Karpas-422 (cell line): ENCODE results near the gene TOM1L1. TPM values are rescaled to one million over a fixed set of nuclear protein-coding genes. Genes with fewer than 3 reads are reported as not detected.

Source experiments
- DNase-seq: peaks from one replicate; pipeline ENCODE4 v3.0.0-alpha.2; 2015
- H2AFZ ChIP-seq: fragments of 200-600 bp; sonication (generic); 2 replicates; pipeline ENCODE4 v1.6.1; 2014; ENCODE audit warnings: antibody characterized with exemption, low read length, mixed read lengths
- H3K27ac ChIP-seq: fragments of 200-600 bp; sonication (generic); 2 replicates; pipeline ENCODE4 v1.5.1; 2014; ENCODE audit warnings: mild to moderate bottlenecking, low read length, moderate library complexity
- H3K27me3 ChIP-seq: fragments of 200-600 bp; sonication (generic); 2 replicates; pipeline ENCODE4 v1.6.1; 2014; ENCODE audit warnings: low read length, mixed read lengths
- H3K36me3 ChIP-seq: fragments of 200-600 bp; sonication (generic); 2 replicates; pipeline ENCODE4 v1.6.1; 2014; ENCODE audit warnings: low read length, mixed read lengths; ENCODE audit not compliant: insufficient read depth
- H3K4me1 ChIP-seq: fragments of 200-600 bp; sonication (generic); 2 replicates; pipeline ENCODE4 v1.6.1; 2014; ENCODE audit warnings: mild to moderate bottlenecking, low read length, mixed read lengths
- H3K4me2 ChIP-seq: fragments of 200-600 bp; sonication (generic); 2 replicates; pipeline ENCODE4 v1.6.1; 2014; ENCODE audit warnings: low read length, low read depth, mild to moderate bottlenecking; ENCODE audit not compliant: poor library complexity, severe bottlenecking
- H3K4me3 ChIP-seq: fragments of 200-600 bp; sonication (generic); 2 replicates; pipeline ENCODE4 v1.5.1; 2014; ENCODE audit warnings: mild to moderate bottlenecking, antibody characterized with exemption, low read length, mixed read lengths
- H3K79me2 ChIP-seq: fragments of 200-600 bp; sonication (generic); 2 replicates; pipeline ENCODE4 v1.6.1; 2014; ENCODE audit warnings: mild to moderate bottlenecking, low read length, mixed read lengths
- H3K9ac ChIP-seq: fragments of 200-600 bp; sonication (generic); 2 replicates; pipeline ENCODE4 v1.6.0; 2014; ENCODE audit warnings: low read length
- H3K9me2 ChIP-seq: fragments of 200-600 bp; sonication (generic), shearing (Covaris generic); replicated peaks from 2 replicates; pipeline ENCODE4 v1.6.0; 2014; ENCODE audit warnings: mild to moderate bottlenecking, low read length, moderate library complexity; ENCODE audit not compliant: insufficient read depth
- H3K9me3 ChIP-seq: fragments of 300-700, 200-600 bp; sonication (generic); 2 replicates; pipeline ENCODE4 v1.6.1; 2014; ENCODE audit warnings: low read length, mixed read lengths
- H4K20me1 ChIP-seq: fragments of 200-600 bp; sonication (generic); 2 replicates; pipeline ENCODE4 v1.6.1; 2014; ENCODE audit warnings: mild to moderate bottlenecking, antibody characterized with exemption, low read length, low read depth; ENCODE audit not compliant: insufficient read depth
- total RNA-seq: library from RNA; depleted of rRNA; stranded (reverse); fragments of >200 nt; shearing (Covaris generic); gene quantifications from 2 replicates; pipeline ENCODE4 v1.2.3, GENCODE V29; 2014; ENCODE audit warnings: low replicate concordance; rRNA removed

TOM1L1 gene
- total RNA-seq: not detected in 2 replicates

DNA sequence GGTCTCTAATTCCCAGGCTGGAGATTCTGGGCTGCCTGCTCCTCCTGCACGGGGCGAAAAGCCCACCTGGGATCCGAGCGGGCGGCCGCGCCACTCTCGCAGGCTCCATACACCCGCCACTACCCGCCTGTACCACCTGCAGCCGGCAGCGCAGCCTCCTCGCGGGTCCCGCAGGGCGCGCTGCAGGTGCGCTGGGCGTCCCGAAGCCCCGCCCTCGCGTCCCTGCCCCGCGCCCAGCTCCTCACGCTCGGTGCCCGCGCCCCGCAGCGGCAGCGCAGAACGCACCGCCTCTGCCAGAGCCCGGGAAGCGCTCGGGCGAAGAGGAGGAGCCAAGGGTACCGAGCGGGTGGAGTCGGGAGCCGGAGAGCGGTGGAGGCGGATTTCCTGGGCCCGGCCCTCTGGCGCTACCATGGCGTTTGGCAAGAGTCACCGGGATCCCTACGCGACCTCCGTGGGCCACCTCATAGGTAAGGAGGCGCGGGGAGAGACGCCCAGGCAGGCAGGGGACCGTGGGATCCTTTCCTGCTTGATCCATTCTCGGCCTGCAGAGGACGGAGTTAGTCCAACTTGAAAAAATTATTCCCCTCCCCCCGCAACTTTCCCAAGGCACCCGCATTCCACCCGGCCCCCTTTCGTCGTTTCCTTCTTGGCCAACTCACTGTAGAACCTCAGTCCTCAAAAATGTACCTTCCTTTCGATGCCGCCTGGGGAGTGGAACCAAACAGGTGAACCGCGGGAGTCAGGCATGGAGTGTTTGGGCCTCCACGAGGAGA, at the start of gene TOM1L1:
Gene TOM1L1 (plus strand): TSS at position 396 of the 773 bp plus-strand sequence. CDS start 14 bp downstream, at position 410.
- no peak within 1 kb of the TSS for H3K4me3 ChIP-seq
- H3K4me2 ChIP-seq: no peak within 1 kb of the TSS
- H3K36me3 ChIP-seq: no peaks in the 10 kb centered on the region
- H3K27ac ChIP-seq: no peak within 1 kb of the TSS
- H3K9me2 ChIP-seq: no peaks in the 10 kb centered on the region
- no peaks in the 10 kb centered on the region for H3K4me1 ChIP-seq
- H3K27me3 ChIP-seq: no peaks in the 10 kb centered on the region
- H3K9ac ChIP-seq: no peak within 1 kb of the TSS
- no peak within 1 kb of the TSS for H2AFZ ChIP-seq
- no peak for DNase-seq
- H4K20me1 ChIP-seq: no peaks in the 10 kb centered on the region
- no peaks in the 10 kb centered on the region for H3K79me2 ChIP-seq
- no peaks in the 10 kb centered on the region for H3K9me3 ChIP-seq

DNA sequence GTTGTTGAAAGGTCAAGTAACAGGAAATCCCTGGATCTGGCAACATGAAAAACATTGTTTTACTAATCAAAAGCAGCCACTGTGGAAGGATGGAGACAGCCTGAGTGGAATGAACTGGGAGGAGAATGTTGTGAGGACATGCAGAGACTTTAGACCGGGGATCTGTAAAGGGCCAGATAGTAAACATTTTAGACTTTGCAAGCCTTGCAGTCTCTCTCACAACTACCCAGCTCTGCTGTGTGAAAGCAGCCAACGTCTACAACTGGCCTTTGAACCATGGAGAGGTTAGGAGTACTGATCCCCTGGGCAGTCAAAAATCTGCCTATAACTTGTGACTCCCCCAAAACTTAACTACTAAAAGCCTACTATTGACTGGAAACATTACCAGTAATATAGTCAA, 41.5 kb upstream of the TOM1L1 start:
- Histone ChIP-seq H3K4me2 (no peak overlapping the region), H3K4me1 (no peaks in the 10 kb centered on the region), H3K27ac (no peak overlapping the region), H4K20me1 (no peaks in the 10 kb centered on the region), H2AFZ (no peak overlapping the region), H3K9ac (no peak overlapping the region), H3K9me3 (no peaks in the 10 kb centered on the region), H3K79me2 (no peaks in the 10 kb centered on the region), H3K4me3 (no peak overlapping the region), H3K36me3 (no peaks in the 10 kb centered on the region), H3K27me3 (no peaks in the 10 kb centered on the region), H3K9me2 (no peaks in the 10 kb centered on the region)
- DNase-seq: no peak

GRCh38 chr17:54860617-54861470, 39.8 kb upstream of the TOM1L1 start:
- H3K4me3 ChIP-seq: no peak overlapping the region
- no peak overlapping the region for H3K4me2 ChIP-seq
- no peak overlapping the region for H3K27ac ChIP-seq
- H4K20me1 ChIP-seq: no peaks in the 10 kb centered on the region
- no peak for DNase-seq
- H2AFZ ChIP-seq: no peak overlapping the region
- H3K27me3 ChIP-seq: no peaks in the 10 kb centered on the region
- H3K9me2 ChIP-seq: no peaks in the 10 kb centered on the region
- no peaks in the 10 kb centered on the region for H3K36me3 ChIP-seq
- no peak overlapping the region for H3K9ac ChIP-seq
- no peaks in the 10 kb centered on the region for H3K79me2 ChIP-seq
- H3K9me3 ChIP-seq: no peaks in the 10 kb centered on the region
- H3K4me1 ChIP-seq: no peaks in the 10 kb centered on the region

GRCh38 chr17:54861471-54861983, 39.1 kb upstream of the TOM1L1 start:
- H3K4me2 ChIP-seq: no peak overlapping the region

GRCh38 chr17:54863176-54863575, 37.5 kb upstream of the TOM1L1 start:
- Histone ChIP-seq H3K27me3 (no peaks in the 10 kb centered on the region), H3K9me2 (no peaks in the 10 kb centered on the region), H3K9ac (no peak overlapping the region), H3K4me1 (no peaks in the 10 kb centered on the region), H3K36me3 (no peaks in the 10 kb centered on the region), H3K27ac (no peak overlapping the region), H4K20me1 (no peaks in the 10 kb centered on the region), H3K9me3 (no peaks in the 10 kb centered on the region), H3K4me3 (no peak overlapping the region), H3K79me2 (no peaks in the 10 kb centered on the region), H2AFZ (no peak overlapping the region), H3K4me2 (no peak overlapping the region)
- no peak for DNase-seq

More at GRCh38 chr17:54861471-54861983, 39.1 kb upstream of the TOM1L1 start:
- H3K9me2 ChIP-seq: no peaks in the 10 kb centered on the region
- DNase-seq: no peak
- no peak overlapping the region for H3K27ac ChIP-seq
- no peaks in the 10 kb centered on the region for H3K4me1 ChIP-seq
- no peaks in the 10 kb centered on the region for H3K9me3 ChIP-seq
- no peaks in the 10 kb centered on the region for H3K27me3 ChIP-seq
- no peaks in the 10 kb centered on the region for H3K36me3 ChIP-seq
- H4K20me1 ChIP-seq: no peaks in the 10 kb centered on the region
- no peaks in the 10 kb centered on the region for H3K79me2 ChIP-seq
- H3K9ac ChIP-seq: no peak overlapping the region
- no peak overlapping the region for H3K4me3 ChIP-seq
- no peak overlapping the region for H2AFZ ChIP-seq

- no peak overlapping the region for H3K9ac ChIP-seq
- H3K79me2 ChIP-seq: no peaks in the 10 kb centered on the region
- no peaks in the 10 kb centered on the region for H3K36me3 ChIP-seq
- no peaks in the 10 kb centered on the region for H3K9me3 ChIP-seq
- no peaks in the 10 kb centered on the region for H3K27me3 ChIP-seq
- no peaks in the 10 kb centered on the region for H3K9me2 ChIP-seq
- H4K20me1 ChIP-seq: no peaks in the 10 kb centered on the region
- no peak overlapping the region for H2AFZ ChIP-seq
- no peak overlapping the region for H3K27ac ChIP-seq
- no peaks in the 10 kb centered on the region for H3K4me1 ChIP-seq
- H3K4me2 ChIP-seq: no peak overlapping the region
- DNase-seq: no peak
- H3K4me3 ChIP-seq: no peak overlapping the region
Observed at GRCh38 chr17:54864070-54864469, 36.6 kb upstream of the TOM1L1 start.

DNA sequence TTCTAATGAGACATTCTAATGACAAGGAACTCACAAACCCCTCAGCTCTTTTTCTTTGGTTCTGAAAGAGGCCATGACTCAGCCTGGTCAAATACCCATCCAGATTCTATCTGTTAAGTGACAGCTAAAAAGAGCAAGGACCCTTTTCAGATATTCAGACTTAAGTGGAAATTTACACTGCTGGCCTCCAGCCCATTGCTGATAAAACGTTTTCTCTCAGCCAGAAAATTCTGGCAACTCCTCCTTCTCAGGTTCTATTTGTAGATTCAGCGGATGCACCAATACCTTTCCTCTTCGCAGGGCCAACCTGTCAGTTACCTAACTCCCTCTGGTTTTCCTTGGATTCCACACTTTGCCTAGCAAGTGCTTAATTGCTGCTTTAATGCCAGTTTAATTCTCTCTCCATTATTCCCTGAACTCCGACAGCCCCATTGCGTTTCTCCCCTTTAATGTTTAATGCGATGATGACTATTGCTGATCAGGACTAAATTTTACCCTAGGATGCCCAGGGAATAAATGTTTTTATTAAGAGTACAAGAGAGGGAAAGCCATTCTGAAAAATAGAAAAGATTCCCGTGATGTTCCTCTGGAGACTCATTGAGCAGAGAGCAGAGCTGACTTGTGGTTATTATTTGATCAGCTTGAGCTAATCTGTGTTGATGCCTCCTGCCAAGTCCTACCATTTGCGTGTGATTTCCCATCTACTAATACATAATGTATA, 35.9 kb upstream of the TOM1L1 start:
- Histone ChIP-seq H3K4me1 (no peaks in the 10 kb centered on the region), H3K4me3 (no peak overlapping the region), H3K79me2 (no peaks in the 10 kb centered on the region), H3K27me3 (no peaks in the 10 kb centered on the region), H3K9me2 (no peaks in the 10 kb centered on the region), H3K36me3 (no peaks in the 10 kb centered on the region), H3K4me2 (no peak overlapping the region), H3K9ac (no peak overlapping the region), H2AFZ (no peak overlapping the region), H3K27ac (no peak overlapping the region), H3K9me3 (no peaks in the 10 kb centered on the region), H4K20me1 (no peaks in the 10 kb centered on the region)
- DNase-seq: no peak

DNA sequence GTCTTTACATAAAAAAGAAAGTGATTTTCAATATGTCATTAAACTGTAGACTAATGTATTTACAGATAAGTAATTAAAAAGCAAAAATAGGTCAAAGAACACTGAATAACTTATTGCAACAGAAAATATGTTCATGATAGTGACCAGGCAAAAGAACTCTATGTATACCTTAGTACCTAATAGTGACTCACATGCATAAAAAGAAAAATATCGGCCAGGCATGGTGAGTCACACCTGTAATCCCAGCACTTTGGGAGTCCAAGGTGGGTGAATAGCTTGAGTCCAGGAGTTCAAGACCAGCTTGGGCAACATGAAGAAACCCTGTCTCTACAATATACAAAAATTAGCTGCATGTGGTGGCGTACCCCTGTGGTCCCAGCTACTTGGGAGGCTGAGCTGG, 33.0 kb upstream of the TOM1L1 start:
- DNase-seq: no peak
- no peaks in the 10 kb centered on the region for H3K4me1 ChIP-seq
- no peaks in the 10 kb centered on the region for H3K9me3 ChIP-seq
- H3K9me2 ChIP-seq: no peaks in the 10 kb centered on the region
- no peak overlapping the region for H3K4me2 ChIP-seq
- H3K36me3 ChIP-seq: no peaks in the 10 kb centered on the region
- H3K4me3 ChIP-seq: no peak overlapping the region
- H3K79me2 ChIP-seq: no peaks in the 10 kb centered on the region
- H3K27ac ChIP-seq: no peak overlapping the region
- H2AFZ ChIP-seq: no peak overlapping the region
- H4K20me1 ChIP-seq: no peaks in the 10 kb centered on the region
- H3K9ac ChIP-seq: no peak overlapping the region
- no peaks in the 10 kb centered on the region for H3K27me3 ChIP-seq
